NCI-H2171 (cell line): Measurements from ENCODE around the gene RAC2.

ENCODE experiments used
- DNase-seq: peaks from one replicate; lab custom pipeline; 2025; lab: John Stamatoyannopoulos, UW

Gene RAC2

DNA sequence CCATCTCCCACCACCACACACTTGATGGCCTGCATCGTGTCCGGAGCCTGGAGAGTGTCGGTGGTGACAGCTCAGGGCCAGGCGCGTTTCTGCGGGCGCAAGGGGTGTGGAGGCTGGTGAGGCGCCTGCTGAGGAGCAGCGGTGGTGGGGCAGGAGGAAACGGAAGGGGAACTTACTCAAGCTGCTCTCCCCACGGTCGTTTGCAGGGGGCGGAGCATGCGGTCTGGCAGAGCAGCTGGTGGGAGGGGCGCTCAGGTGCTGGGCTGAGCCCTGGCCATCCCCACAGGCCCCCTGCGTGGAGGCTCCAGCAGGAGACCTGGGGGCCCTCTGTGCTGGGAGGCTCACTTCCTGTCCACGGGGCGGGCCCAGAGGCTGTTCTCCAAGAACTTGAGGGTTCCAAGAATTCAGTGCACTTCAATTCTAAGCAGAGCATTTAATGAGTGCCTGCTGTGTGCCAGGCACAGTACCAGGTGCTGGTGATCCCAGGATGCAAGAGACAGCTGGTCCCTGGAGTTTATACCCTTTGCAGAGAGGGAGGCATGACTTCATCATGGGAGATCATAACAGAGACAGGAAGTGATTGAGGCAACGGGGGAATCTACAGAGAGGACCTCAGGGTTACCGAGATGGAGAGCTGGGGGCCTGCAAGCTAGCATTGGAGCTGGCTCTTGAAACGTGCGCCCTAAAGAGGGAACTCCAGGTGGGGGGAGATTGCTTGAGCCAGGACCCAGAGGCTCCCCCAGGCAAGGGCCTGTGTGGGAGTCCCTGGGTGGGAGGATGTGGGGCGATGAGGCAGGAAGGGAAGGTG is at the start of gene RAC2:
Gene RAC2 (minus strand): TSS at position 156 of the 808 bp plus-strand sequence. CDS start 121 bp downstream, at position 35.
- peak; percentile 45 for DNase-seq

DNA sequence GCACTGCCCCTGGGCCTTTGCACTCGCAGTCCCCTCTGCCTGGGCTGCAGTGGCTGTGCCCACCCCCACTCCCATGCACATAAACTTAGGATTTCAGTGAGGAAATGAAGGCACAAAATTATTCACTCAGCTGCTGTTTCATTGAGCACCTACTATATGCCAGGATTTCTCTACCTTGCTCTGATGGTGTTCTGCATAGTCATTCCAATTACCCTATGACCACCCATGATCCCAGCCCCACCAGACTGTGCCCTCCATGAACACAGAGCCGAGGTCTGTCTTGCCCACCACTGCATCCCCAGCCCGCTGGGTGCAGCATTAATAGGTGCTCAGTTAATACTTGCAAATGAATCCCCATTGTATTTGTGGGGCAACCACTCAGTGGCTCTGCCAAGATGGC is 49.1 kb upstream of the RAC2 start:
- no peak for DNase-seq

DNA sequence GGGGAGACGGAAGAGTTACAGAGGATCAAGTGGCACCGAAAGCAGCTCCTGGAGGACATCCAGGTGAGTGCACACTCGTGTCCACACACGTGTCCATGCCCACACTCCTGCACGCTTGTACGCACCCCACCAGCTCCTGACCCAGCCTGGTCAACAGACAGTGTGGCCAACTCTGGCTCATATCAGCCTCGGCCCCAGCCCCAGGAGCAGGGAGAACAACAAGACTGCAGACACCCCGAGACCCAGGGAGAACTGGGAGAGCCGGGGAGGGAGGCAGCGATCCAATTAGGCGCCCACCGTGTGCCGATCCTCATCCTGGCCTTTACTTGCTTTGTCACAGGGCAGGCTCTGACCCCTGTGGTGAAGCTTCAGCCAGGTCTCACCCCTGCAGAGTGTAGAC is 48.6 kb upstream of the RAC2 start:
- DNase-seq: no peak

DNA sequence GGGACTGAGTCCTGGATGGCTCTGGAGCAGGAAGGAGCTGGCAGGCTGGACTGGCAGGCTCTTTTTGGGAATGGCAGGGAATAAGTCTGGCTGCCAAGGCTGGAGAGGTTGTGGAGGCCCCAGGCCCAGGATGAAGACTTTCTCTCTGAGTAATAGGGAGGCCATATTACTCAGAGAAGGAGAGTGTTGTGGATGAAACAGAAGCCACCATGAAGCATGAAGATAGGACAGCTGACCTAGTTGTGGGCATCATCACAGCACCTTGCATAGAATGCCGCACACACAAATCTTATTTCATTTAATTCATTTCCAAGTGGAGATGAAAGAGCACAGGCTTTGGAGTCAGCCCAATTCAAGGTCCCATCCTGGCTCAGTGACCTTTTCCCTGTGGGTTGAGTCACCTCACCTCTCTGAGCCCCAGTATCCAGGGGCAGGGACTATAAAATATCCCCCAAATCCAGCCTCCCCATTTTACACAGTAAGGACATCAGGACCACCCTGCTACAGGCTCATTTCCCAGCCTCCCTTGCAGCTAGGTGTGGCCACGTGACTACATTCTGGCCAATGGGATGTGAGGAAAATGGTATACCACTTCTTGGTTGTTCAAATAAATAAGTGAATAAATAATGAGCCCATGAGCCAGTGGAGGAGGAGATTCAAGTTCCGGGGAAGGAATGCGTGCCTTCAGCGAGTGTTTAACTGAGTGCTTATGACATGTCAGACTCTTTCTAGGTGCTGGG is 47.7 kb upstream of the RAC2 start:
- no peak for DNase-seq

DNA sequence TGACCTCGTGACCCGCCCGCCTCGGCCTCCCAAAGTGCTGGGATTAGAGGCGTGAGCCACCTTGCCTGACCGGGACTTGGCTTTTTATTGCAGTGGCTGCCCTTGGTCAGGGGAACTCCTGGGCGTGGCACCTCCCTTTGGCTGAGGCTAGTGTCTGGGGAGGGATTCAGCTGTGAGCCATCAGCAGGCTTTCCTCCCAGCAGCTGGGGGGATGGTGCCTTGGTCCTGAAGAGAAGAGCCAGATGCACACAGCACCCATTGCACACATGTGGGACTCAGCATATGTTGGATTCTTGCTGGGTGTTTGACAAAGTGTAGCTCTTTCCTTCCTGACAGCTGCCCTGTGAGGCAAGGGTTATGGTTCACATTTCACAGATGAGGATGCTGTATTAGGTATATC is 46.7 kb upstream of the RAC2 start:
- DNase-seq: peak; percentile 52

DNA sequence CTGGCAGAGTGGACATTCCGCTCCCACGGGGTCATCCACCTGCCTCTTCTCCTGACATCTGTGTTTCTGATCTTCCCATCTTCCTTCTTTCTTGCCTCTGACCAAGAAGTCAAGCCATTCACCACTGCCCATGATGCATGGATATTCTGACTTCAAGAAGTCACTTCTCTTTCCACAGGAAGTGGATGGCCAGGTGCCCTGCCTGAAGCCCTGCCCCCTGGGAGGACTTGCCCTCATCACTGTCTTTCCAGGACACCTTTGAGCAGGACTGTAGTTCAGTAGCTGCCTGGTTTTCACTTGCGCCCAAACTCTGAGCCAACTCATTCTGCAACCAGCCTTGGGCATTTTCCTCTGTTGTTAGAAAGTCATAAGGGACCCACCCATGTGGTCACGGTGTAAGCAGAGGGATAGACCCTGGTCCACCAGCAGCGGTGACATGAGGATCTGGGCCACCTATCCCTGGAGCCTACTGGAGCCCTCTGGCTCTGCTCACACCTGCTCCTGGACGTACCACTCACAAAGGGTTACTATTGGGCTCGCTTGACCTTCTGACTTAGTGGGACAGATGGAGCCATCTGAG is 45.2 kb upstream of the RAC2 start:
- DNase-seq: no peak

DNA sequence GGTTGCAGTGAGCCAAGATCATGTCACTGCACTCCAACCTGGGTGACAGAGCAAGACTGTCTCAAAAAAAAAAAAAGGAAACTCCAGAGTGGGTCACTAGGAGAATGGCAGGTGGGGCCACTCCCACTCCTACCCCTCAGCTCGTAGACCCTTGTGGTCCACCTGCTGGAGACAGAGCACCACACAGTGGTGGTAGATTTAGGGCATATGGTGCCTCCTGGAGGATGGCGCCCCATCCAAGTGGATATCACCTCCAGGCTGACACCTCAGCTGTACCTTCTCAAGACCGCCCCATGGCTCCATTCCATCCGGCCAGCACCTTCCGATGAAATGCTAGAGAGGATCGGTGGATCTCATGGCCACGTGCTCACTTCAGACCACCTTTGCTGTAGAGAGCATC is 44.5 kb upstream of the RAC2 start:
- no peak for DNase-seq

DNA sequence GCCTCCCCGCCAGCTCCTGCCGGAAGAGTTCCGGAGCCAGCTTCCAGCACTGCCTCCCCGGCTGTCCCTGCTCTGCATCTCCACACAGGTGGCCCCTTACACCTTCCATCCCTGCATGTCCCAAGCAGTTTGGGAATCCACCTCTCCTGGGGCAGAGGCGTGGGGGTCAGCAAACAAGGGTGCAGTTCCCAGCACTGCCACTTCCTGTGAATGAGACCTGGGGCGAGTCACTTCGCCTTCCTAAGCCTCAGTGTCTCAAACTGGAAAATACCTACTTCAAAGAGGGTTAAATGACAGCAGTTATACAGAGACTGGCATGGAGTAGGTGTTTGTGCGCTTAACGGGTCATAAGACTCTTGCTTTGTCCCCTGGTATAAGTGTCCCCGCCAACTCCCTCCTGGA is 43.5 kb upstream of the RAC2 start:
- DNase-seq: no peak

DNA sequence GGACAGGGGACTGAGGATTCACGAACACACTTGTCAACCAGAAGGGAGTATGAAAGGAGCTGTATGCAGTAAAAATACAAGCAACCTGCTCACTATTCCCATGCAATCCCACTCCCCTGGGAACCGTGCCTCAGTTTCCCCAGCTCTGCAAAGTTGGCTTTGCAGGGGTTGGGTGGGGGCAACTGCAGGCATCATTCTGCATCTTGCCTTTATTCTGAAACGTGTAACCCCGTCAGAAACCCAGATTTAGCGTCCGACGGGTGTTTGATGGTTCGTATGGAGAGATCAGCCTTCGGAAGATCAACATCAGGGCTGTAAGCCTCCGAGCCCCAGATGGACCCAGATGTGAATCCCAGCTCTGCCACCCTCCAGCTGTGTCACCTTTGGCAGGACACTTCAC is 41.9 kb upstream of the RAC2 start:
- no peak for DNase-seq

DNA sequence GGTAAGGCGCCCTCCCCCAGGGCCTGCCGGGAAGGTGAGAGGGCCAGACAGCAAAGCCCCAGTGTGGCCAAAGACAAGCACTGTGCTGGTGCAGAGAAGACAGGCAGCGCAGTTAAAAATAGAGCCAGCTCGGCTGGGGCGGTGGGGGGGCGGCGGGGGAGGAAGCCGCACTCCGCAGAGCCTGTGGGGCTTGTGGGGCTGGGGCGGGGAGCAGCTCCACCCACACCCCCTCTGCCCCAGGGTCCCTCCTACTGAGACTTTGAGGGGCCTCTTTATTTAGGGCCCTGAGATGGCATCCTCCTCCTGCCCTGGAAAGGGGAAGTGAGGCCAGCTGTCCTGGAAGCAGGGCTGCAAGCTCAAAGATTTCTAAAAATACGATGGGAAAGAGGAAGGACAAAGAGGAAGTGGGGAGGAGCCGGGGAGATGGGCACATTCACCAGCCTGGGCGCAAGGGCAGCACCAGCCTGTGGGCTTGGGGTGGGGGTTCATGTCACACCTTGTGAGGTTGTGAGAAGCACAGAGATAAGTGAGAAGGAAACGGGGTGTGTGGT is 40.8 kb upstream of the RAC2 start:
- no peak for DNase-seq

DNA sequence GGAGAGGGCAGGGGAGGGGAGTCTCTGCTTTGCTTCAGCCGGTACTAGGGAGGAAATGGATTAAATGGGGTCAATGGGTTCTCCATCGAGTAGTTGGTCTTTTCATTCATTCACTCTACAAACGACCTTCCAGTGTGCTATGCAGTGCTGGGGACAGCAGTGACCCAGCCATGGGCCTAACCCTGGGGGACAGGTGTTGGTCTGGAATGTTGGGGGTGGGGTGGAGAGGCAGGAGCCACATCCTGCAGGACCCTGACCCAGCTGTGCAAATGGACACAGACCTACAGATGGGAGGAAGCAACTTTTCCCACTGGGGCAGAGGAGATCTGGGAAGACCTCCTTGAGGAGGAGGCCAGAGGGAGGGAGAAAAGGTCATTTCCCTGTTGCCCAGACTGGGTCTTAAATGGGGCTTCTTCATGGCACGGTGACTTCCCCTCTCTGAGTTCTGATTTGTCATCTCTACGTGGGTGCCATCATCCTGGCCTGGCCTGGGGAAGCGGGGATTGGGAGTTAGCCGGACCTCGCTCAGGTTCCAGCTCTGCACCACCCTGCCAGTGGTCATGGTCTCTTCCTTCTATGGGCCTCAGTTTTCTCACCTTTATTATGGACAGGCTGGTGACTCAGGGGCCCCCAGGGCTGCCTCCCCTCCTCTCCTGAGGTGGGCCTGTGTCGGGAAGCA is 40.2 kb upstream of the RAC2 start:
- DNase-seq: no peak

DNA sequence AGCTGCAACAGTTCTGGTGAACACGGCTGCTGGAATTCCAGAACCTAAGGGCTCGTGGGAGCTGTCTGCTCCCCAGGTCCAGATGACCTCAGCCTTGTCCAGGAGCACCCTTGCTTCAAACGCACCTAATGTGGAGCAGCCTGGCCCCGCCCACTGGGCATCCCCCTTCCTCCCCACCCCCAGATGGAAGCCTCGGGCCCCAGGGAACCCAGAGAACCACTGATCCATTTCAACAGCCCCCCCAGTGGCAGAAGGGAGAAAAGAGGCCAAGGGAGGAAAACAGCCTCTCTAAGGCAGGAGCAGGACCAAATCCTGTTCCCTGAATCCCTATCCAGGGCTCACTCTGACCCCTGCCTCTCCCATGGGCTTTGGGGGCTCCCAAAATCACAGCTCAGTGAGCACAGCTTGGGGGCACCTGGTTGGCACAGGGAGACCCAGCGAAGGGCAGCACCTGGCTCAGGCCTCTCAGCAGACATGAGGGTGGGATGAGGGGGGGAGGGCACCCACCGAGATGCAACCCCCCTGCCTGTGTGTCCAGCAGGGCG is 39.4 kb upstream of the RAC2 start:
- no peak for DNase-seq

DNA sequence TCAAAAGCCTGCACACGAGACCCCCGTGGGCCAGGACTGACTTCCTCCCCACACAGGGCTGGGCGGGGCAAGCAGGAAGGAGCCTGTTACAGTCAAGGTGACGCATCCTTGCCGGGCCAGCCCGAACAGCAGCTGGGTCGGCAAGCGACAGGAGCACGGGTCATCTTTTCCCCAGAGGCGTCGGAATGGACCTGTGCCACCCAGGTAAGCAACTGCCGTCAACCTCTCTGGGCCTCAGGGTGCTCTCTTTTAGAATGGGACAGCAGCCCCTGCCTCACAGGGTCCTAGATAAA is 38.3 kb upstream of the RAC2 start, which contains the start of gene CYTH4:
Gene CYTH4 (plus strand): TSS at position 124 of the 293 bp plus-strand sequence. CDS start 62 bp downstream, at position 186.
- no peak for DNase-seq

DNA sequence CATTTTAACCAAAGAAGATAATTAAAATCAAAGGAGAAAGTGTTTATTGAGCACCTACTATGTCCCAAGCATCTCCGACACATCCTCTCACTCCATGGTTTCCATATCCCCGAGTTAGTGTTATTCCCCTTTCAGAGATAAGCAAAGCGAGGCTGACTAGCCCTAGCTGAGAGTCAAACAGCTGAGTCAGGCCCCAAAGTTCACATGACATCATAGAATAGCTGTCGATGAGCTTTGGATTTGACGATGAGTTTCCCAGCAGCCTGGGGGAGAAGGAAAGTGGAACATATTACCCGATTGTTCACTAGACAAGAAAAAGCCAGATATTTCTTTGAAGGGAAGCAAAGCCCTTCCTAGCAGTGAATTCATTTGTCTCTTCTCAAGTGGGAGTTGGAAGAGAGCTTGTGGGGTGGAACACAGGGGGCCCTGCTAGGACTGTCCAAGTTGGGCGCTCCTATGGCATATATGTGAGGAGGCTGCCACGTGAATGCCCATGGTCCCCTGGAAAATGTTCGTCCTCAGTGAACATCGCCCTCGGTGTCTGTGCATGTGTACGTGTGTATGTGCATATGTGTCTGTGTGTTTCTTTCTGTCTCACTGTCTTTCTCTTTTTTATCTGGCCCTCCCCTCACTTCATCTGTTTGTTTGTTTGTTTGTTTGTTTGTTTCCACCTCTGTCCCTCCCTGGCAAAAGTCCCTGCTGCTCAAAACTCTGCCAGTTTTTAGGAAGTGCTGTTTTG is 37.7 kb upstream of the RAC2 start:
- DNase-seq: no peak

DNA sequence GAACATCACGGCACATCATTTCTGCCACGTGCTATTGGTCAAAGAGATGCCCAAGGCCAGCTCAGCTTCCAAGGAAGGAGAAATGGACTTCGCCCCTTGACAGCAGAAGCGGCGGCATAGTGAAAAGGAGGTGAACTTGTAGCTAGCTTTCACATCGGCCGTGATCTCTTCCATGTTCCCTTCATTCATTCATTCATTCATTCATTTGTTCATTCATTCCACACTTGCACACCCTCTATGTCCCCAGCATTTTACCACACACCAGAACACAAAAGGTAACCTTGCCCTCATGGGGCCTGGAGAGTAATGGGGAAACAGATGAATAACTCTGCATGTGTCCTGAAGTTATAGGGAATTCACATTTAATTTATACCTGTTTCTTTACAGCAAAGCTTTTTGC is 37.1 kb upstream of the RAC2 start:
- no peak for DNase-seq

DNA sequence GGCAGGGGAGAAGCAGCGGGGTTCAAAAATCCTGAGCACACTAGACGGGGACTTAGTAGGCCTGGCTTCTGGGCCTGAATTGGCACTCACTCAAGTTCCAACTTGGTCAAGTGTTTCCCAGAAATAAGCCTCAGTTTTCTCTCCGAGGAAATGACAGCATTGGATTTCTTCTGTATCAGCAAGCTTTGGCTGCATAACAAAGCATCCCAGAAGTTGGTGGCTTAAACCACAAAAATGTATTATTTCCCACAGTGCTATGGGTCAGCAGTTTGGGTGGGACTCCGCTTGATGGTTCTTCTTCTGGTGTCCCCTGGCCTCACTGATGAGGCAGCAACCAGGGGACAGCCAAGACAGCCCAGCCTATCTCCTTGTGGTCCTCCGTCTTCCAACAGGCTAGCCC is 36.6 kb upstream of the RAC2 start:
- no peak for DNase-seq

DNA sequence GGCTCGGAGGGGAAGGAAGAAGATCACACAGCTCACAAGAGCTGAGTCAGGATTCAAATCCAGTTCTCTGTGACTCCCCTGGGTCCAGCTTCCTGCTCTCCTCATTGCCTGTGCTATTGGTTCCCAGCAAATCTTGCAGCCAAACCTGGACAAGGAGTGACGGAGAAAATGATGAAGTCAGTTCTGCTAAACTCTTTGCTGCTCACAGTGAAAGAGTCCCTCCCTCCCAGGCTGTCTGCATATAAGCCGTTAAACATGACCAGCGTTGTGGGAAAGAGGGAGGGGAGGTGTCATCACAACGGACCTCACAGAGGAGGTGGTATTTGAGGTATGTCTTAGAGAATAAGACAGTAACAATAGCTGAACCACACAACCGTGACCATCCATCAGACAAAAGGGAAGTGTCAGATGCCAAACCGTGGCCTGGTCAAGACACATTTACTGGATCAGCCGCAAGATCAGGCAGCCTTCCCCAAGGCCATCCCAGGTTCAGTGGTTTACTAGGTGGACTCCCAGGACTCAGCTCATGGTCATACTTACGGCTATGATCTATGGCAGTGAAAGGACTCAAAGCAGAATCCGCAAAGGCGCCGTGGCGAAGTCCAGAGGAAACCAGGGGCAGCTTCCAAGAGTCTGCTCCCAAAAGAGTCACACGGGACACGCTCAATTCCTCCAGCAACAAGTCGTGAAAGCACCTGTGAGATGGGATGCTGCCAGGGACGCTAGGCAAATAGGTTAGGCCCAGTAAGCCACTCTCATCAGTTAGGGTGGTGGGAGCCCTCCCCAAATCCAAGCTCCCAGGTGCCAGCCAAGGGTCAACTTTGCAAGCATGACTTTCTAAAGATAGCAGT is 35.5 kb upstream of the RAC2 start:
- DNase-seq: no peak

DNA sequence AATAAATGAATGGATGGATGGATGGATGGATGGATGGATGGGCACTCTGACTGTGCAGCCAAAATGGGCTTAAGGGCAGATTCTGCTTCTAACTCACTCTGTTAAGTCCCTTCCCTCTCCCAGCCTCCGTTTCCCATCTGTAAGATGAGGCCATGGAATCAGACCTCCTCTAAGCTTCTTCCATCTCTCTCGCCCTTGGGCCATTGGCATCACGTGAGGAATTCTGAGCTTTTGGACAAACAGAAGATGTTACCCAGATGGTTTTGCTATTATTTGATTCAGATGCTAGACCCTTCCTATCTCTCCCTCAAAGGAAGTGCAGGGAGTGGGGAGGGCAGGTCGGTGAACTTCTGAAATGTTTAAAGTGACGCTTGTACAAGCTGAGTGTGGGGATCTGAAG is 34.2 kb upstream of the RAC2 start:
- DNase-seq: no peak

DNA sequence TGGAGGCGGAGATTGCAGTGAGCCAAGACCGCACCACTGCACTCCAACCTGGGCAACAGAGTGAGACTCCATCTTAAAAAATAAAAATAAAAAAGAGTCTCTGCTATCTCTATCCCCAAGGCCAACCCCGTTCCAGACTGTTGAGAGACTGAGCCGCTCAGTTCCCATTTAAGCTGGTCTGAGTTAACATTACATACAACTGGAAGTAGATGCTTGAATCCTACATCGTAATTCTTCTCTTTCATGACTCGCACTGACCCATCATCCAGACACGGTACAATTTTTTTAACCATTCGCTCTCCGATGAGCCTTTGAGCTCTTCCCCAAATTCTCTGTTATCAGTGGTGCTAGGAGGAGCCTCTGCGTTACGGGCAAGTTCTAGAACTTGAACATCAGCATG is 33.3 kb upstream of the RAC2 start:
- no peak for DNase-seq

DNA sequence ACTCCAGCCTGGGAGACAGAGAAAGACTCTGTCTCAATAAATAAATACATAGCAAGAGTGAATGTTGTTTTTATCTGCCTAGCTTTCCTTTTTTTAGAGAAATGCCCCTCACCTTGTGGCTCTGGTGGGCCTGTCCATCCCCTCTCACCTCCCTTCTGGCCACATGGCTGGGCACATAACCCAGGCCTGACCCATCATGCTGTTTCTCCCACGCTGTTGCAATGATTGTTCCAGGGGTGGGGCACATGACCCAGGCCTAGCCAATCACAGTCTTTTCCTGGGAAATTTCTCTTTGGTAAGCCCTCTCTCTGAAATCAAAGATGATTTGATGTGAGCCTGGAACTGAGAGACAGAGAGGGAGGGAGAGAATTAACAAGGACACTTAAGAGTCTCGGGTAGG is 32.7 kb upstream of the RAC2 start:
- DNase-seq: no peak
